T-cell (primary cell): ENCODE data around the gene TGM1. TPM values are rescaled to one million over a fixed set of nuclear protein-coding genes. Genes with fewer than 3 reads are reported as not detected.
A peak's percentile ranks its signal among the peaks of the same experiment; 100 is the strongest.

Experiments
- ATAC-seq, 4 experiments: fragments of 200-7000 bp in 3 of 4; fragments of 150-1000 bp in 1 of 4; cut with Tn5 transposase; replicated peaks in 1 of 4; 1 replicate in 3 of 4; 2 replicates in 1 of 4; pipeline ENCODE4 v1.10.0; 2021; ENCODE audit warnings: moderate library complexity in 3 of 4, mild to moderate bottlenecking in 2 of 4, moderate number of reproducible peaks in 1 of 4
- CTCF ChIA-PET, 2 donors: fragments of 300-600 bp; sonication (Branson Sonifier 250); formaldehyde crosslinking; loops; one replicate each; lab custom pipeline; 2022; ENCODE audit warnings: antibody characterized with exemption in 2 of 2; lab: Charles Lee
- POLR2A ChIA-PET, 2 donors: fragments of 300-600 bp; sonication (Branson Sonifier 250); formaldehyde crosslinking; loops; one replicate each; lab custom pipeline; 2022; ENCODE audit warnings: antibody characterized with exemption in 2 of 2; lab: Charles Lee
- DNase-seq, 35 experiments: peaks; one replicate each; pipeline versions ENCODE4 v3.0.0 to v3.0.0-alpha.2; 2013 to 2023
- H3K27ac ChIP-seq: one replicate; pipeline ENCODE4 v1.5.1; 2013; ENCODE audit warnings: low read length
- H3K27me3 ChIP-seq, 2 experiments: replicated peaks in 1 of 2; 1 replicate in 1 of 2; 2 replicates in 1 of 2; pipeline versions ENCODE4 v1.6.1 to v1.7.0; 2013; ENCODE audit warnings: low read length in 1 of 2, mixed read lengths in 1 of 2; ENCODE audit not compliant: control insufficient read depth in 2 of 2, insufficient read depth in 2 of 2; ENCODE audit errors: extremely low read depth in 1 of 2
- H3K36me3 ChIP-seq, 2 donors: 1 replicate in 1 of 2; 2 replicates in 1 of 2; pipeline versions ENCODE4 v1.6.1 to v1.7.0; 2013; ENCODE audit warnings: low read length in 1 of 2; ENCODE audit not compliant: control insufficient read depth in 2 of 2, insufficient read depth in 1 of 2; ENCODE audit errors: extremely low read depth in 1 of 2
- H3K4me1 ChIP-seq, 2 experiments: 1 replicate in 1 of 2; 2 replicates in 1 of 2; pipeline versions ENCODE4 v1.6.1 to v1.7.0; 2013; ENCODE audit warnings: low read length in 2 of 2, mixed read lengths in 1 of 2; ENCODE audit not compliant: insufficient read depth in 2 of 2, control insufficient read depth in 1 of 2; ENCODE audit errors: extremely low read depth in 1 of 2
- H3K4me3 ChIP-seq, 2 donors: 1 replicate in 1 of 2; 2 replicates in 1 of 2; pipeline versions ENCODE4 v1.5.1 to v1.7.0; 2013; ENCODE audit warnings: mild to moderate bottlenecking in 2 of 2, low read length in 1 of 2, moderate library complexity in 1 of 2; ENCODE audit not compliant: control insufficient read depth in 1 of 2; ENCODE audit errors: extremely low read depth in 1 of 2
- H3K9me3 ChIP-seq: 2 replicates; pipeline ENCODE4 v1.7.0; 2013
- H3K27ac Mint-ChIP-seq, 2 donors: one replicate each; pipeline ENCODE4 v1.8.0; 2020 to 2021; ENCODE audit warnings: mild to moderate bottlenecking in 2 of 2, mixed read lengths in 2 of 2
- H3K27me3 Mint-ChIP-seq, 2 donors: one replicate each; pipeline ENCODE4 v1.8.0; 2021 to 2022; ENCODE audit warnings: mixed read lengths in 2 of 2
- H3K36me3 Mint-ChIP-seq: one replicate; pipeline ENCODE4 v1.8.0; 2021; ENCODE audit warnings: mixed read lengths
- H3K4me1 Mint-ChIP-seq, 3 donors: one replicate each; pipeline ENCODE4 v1.8.0; 2020 to 2022; ENCODE audit warnings: mixed read lengths in 3 of 3, mild to moderate bottlenecking in 1 of 3
- H3K4me3 Mint-ChIP-seq, 3 donors: one replicate each; pipeline ENCODE4 v1.8.0; 2020 to 2022; ENCODE audit warnings: mild to moderate bottlenecking in 3 of 3, mixed read lengths in 3 of 3, moderate library complexity in 3 of 3
- H3K9me3 Mint-ChIP-seq, 3 donors: one replicate each; pipeline ENCODE4 v1.8.0; 2020 to 2022; ENCODE audit warnings: mixed read lengths in 3 of 3
- WGBS: methylation state at CpG from one replicate; pipeline ENCODE4 v1.1.5; 2013; ENCODE audit warnings: missing lambda C conversion rate; ENCODE audit not compliant: insufficient coverage; 5-methylcytosine and 5-hydroxymethylcytosine counted together
- total RNA-seq, 35 experiments: library from RNA in 6 of 35; stranded (reverse) in 6 of 35; fragments of 120-200 nt in 1 of 35; gene quantifications; one replicate each; pipeline versions ENCODE4 v1.2.1 to v1.2.4 and lab custom pipeline; 2013 to 2026

TGM1 gene
- total RNA-seq, 5 donors from 2014 or later (not counting 1 experiment from before 2014, with no cell fraction given) = 4.9 to 13.5 (median 9.4) TPM

DNA sequence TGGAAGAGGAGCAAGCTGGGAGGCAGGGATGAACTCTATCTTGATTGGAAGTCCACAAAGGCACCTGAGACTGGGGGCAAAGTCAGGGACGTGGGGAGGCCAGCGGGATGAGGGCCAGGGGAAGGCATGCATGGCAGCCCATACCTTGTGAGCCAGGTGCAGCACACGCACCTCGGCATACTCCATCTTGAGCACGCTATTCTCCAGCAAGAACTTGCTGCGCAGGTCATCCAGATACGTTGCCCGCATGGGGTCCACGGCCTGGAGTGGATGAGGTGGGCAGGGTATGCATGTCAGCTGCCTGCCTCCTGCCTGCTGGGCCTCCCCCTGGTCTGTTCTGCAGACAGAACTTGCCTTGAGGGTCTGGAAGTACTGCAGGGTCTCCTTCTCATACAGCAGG is 4.5 kb upstream of the TGM1 start:
- POLR2A ChIA-PET = no interaction called here
- no peak overlapping the region for H3K27ac Mint-ChIP-seq
- H3K4me3 Mint-ChIP-seq = no peak overlapping the region

DNA sequence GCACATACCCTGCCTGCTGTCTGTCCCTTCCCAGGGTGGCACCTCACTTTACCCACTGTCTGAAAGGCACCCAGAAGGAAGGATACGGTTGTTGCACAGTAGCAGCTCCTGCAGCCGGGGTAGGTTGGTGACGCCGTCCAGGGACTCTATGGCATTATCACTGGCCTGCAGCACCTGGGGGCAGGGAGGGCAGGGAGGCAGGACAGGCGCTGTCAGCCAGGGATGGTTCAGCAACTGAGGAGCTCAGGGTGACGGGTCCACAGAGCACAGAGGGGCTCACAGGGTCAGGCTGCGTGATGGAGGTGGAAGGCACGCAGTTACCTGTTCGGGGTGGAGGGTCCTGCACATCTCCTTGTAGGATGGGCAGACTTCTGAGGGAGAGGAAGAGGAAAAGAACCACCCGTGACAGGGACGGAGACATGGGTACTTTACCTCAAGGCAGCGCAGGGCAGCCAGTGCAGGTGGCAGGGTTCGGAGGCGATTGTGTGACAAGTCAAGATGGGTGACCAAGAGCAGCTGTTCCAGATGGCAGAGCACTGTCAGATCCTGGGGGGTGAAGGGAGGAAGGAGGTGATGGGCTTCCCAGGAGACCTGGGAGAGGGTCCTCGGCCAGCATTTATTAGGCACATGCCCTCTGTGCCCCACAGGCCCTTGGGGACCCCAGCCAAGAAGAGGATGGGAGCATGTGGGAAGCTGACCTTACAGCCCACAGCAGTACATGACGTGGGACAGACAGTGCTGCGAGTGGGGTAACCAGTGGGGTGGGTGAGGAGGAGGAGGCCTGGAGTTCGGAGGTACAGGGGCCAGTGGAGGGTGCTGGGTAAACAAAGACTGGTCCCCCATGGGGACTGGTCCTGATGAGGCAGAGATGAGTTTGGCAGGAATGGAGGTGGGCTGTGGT is 3.6 kb upstream of the TGM1 start:
- Histone ChIP-seq H3K9me3 (no peaks in the 10 kb centered on the region), H3K4me1 (peaks cover under 1 to 15% of the 10 kb centered on the region in 2 experiments), H3K27ac (no peak overlapping the region), H3K27me3 (no peaks in the 10 kb centered on the region), H3K4me3 (no peak overlapping the region), H3K36me3 (peaks cover 18 to 45% of the 10 kb centered on the region in 2 donors)
- no peak for ATAC-seq
- peaks cover 10 to 15% (median 13%) of the 10 kb centered on the region in 3 donors for H3K4me1 Mint-ChIP-seq
- WGBS = 91% methylated on average over 18 of the region's 18 CpGs
- no peaks in the 10 kb centered on the region for H3K27me3 Mint-ChIP-seq
- DNase-seq = no peak
- no peaks in the 10 kb centered on the region for H3K9me3 Mint-ChIP-seq
- peaks cover 38% of the 10 kb centered on the region for H3K36me3 Mint-ChIP-seq
- ChIA-PET CTCF (interaction anchor here in 1 of 2 donors (1.0 kb wide), 1 partner anchor 44 kb away, joined by 3 read pairs; the partner anchor contains the start of gene LTB4R2), POLR2A (interaction anchor here in 1 of 2 donors (1.2 kb wide), 1 partner anchor 20 kb away, joined by 4 read pairs; no protein-coding TSS in a partner anchor)
- H3K27ac Mint-ChIP-seq = peak overlapping the region in 1 of 2 donors; percentile 7
- no peak overlapping the region for H3K4me3 Mint-ChIP-seq

More for the DNA sequence above, 4.5 kb upstream of the TGM1 start:
- H3K9me3 Mint-ChIP-seq = no peaks in the 10 kb centered on the region
- Histone ChIP-seq H3K27me3 (no peaks in the 10 kb centered on the region), H3K36me3 (peaks cover 18 to 45% of the 10 kb centered on the region in 2 donors), H3K4me1 (peaks cover 9 to 21% of the 10 kb centered on the region in 2 experiments), H3K9me3 (no peaks in the 10 kb centered on the region), H3K27ac (no peak overlapping the region), H3K4me3 (no peak overlapping the region)
- WGBS = 100% methylated on average over 8 of the region's 9 CpGs
- CTCF ChIA-PET = no interaction called here
- H3K27me3 Mint-ChIP-seq = no peaks in the 10 kb centered on the region
- no peak for DNase-seq
- H3K36me3 Mint-ChIP-seq = peaks cover 35% of the 10 kb centered on the region
- no peak for ATAC-seq
- H3K4me1 Mint-ChIP-seq = peaks cover 19 to 24% (median 22%) of the 10 kb centered on the region in 3 donors

DNA sequence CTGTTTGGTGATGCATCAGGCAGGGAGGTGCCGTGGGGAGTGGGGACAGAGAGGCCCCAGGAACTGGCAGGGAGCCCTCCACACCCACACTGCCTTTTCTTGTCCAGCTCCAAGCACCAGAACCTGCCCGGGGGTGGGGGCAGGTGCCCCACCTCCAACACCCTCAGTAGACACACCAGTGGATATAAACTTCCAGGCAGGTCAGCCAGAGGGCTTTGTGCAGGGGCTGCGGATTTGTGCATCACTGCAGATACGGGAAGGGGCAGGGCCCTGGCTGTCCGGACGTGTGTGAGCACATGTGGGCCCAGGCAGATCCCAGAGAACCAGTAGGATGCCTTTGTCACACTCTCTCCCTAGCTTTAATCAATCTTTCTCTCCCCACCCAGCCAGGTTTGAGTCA is 1.3 kb upstream of the TGM1 start:
- Histone ChIP-seq H3K27me3 (no peaks in the 10 kb centered on the region), H3K36me3 (peaks cover 18 to 40% of the 10 kb centered on the region in 2 donors), H3K9me3 (no peaks in the 10 kb centered on the region), H3K27ac (no peak overlapping the region), H3K4me3 (no peak overlapping the region), H3K4me1 (no peaks in the 10 kb centered on the region)
- H3K4me1 Mint-ChIP-seq = peaks cover 0 to 7% (median 2%) of the 10 kb centered on the region in 3 donors
- no peak overlapping the region for H3K27ac Mint-ChIP-seq
- no peaks in the 10 kb centered on the region for H3K9me3 Mint-ChIP-seq
- no peaks in the 10 kb centered on the region for H3K27me3 Mint-ChIP-seq
- ATAC-seq (no peak), DNase-seq (no peak)
- CTCF ChIA-PET = interaction anchor here in 1 of 2 donors (0.6 kb wide), 1 partner anchor 10 kb away, joined by 3 read pairs; no protein-coding TSS in a partner anchor
- WGBS = 93% methylated on average over 3 of the region's 6 CpGs
- H3K4me3 Mint-ChIP-seq = no peak overlapping the region
- POLR2A ChIA-PET = interaction anchor here in 1 of 2 donors (0.6 kb wide), 1 partner anchor 51 kb away, joined by 3 read pairs; the partner anchor contains the start of gene CHMP4A
- peaks cover 43% of the 10 kb centered on the region for H3K36me3 Mint-ChIP-seq

DNA sequence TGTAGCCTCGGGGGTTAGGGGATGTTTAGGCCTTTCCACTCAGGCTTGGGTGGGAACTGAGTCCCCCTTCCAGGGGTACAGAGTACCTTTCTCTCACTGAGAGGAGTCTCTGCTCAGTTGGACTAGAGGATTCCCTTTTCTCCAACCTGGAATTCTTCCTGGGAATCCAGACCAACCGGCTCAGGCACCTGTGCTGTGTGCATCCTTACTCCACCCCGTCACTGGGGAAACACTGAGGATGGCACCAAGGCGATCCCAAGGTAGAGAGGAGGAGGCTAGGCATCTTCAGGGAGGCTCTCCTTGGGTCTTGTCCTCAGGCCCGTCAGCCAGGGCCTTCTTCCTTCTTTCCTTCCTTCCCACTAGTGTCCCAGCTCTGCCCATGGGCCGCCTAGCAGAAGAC is 871 bp upstream of the TGM1 start:
- ChIA-PET CTCF (interaction anchor here in 1 of 2 donors (0.6 kb wide), 1 partner anchor 11 kb away, joined by 3 read pairs; no protein-coding TSS in a partner anchor), POLR2A (no interaction called here)
- Mint-ChIP-seq H3K4me3 (no peak overlapping the region), H3K27ac (no peak overlapping the region), H3K9me3 (no peaks in the 10 kb centered on the region), H3K4me1 (peaks cover 0 to 7% (median 0%) of the 10 kb centered on the region in 3 donors), H3K36me3 (peaks cover 40% of the 10 kb centered on the region), H3K27me3 (no peaks in the 10 kb centered on the region)
- ATAC-seq = no peak
- Histone ChIP-seq H3K9me3 (no peaks in the 10 kb centered on the region), H3K4me1 (no peaks in the 10 kb centered on the region), H3K4me3 (no peak overlapping the region), H3K27ac (no peak overlapping the region), H3K27me3 (no peaks in the 10 kb centered on the region), H3K36me3 (peaks cover 13 to 38% of the 10 kb centered on the region in 2 donors)
- WGBS = no CpG with 5 or more reads among the region's 6 CpGs
- DNase-seq = no peak

DNA sequence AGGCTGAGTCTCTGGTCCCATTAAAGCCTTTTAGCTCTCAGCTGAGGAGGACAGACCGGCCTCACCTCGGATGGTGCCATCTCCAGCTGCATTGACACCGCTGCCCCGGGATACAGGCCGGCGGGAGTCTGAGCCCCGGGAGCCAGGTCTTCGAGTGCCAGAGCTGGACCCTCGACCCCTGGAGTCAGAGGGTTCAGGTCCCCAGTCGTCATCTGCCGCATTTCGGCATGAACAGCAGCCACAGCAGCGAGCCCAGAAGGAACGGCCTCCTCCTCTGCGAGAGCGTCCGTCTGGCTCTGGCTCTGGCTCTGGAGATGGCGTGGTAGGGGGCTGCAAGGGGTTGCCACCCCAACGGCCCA is 1.0 kb downstream of the TGM1 start:
- no peaks in the 10 kb centered on the region for H3K27me3 Mint-ChIP-seq
- H3K4me1 Mint-ChIP-seq = peaks cover 0 to 2% (median 0%) of the 10 kb centered on the region in 3 donors
- no peak overlapping the region for H3K4me3 Mint-ChIP-seq
- POLR2A ChIA-PET = no interaction called here
- no peak overlapping the region for H3K27ac Mint-ChIP-seq
- H3K36me3 Mint-ChIP-seq = peaks cover 36% of the 10 kb centered on the region
- ATAC-seq (no peak), DNase-seq (no peak)
- H3K9me3 Mint-ChIP-seq = no peaks in the 10 kb centered on the region
- H3K9me3 ChIP-seq = no peaks in the 10 kb centered on the region
- no peaks in the 10 kb centered on the region for H3K4me1 ChIP-seq
- H3K36me3 ChIP-seq = peaks cover 8 to 29% of the 10 kb centered on the region in 2 donors
- no peak overlapping the region for H3K27ac ChIP-seq
- WGBS = 95% methylated on average over 17 of the region's 19 CpGs
- CTCF ChIA-PET = no interaction called here
- H3K27me3 ChIP-seq = no peaks in the 10 kb centered on the region
- no peak overlapping the region for H3K4me3 ChIP-seq

DNA sequence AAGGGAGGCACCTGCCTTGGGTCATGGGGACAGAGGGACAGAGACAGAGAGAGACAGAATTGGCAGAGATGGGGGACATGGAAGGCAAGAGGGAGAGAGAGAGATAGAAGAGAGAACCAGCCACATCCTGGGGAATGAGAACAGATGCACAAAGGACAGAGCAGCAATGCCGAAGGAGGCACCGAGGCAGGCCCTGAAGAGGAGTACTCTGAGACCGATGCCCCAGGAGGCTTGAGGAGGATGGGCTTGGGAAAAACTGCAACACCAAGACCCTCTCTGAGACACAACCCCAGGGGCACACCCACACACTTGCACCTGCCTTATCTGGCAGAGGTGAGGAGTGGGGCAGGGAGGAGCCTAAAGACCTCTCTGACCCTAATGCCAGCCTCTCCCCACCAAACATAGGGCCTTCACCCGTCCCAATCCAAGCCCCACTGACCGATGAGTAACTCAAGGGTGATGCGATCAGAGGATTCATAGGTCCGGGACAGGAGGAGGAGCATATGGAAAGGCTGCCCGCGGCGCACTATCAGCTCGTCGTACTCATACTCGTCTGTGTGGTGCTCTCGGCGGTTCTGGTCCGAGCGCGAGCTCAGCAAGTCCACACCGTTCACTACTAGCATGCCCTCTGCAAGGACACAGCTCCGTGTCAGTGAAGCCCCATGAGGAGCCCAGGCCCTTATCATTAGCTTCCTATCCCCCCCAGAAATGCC is 1.6 kb downstream of the TGM1 start:
- H3K4me3 Mint-ChIP-seq = no peak overlapping the region
- no peaks in the 10 kb centered on the region for H3K9me3 ChIP-seq
- no peaks in the 10 kb centered on the region for H3K9me3 Mint-ChIP-seq
- H3K27me3 Mint-ChIP-seq = no peaks in the 10 kb centered on the region
- H3K36me3 ChIP-seq = peaks cover 8 to 30% of the 10 kb centered on the region in 2 donors
- no peaks in the 10 kb centered on the region for H3K27me3 ChIP-seq
- no peak overlapping the region for H3K27ac Mint-ChIP-seq
- CTCF ChIA-PET = no interaction called here
- H3K4me1 Mint-ChIP-seq = no peaks in the 10 kb centered on the region
- peaks cover 36% of the 10 kb centered on the region for H3K36me3 Mint-ChIP-seq
- H3K4me1 ChIP-seq = no peaks in the 10 kb centered on the region
- no peak for ATAC-seq
- no peak overlapping the region for H3K4me3 ChIP-seq
- POLR2A ChIA-PET = no interaction called here
- H3K27ac ChIP-seq = no peak overlapping the region
- 95% methylated on average over 19 of the region's 20 CpGs for whole genome bisulfite sequencing
- DNase-seq = no peak
